Neural progenitor cell (in vitro differentiated cells): ENCODE measurements around the gene ADORA1. TPM values are rescaled to one million over a fixed set of nuclear protein-coding genes. Genes with fewer than 3 reads are reported as not detected.
A peak's percentile ranks its signal among the peaks of the same experiment; 100 is the strongest.

Source experiments
- DNase-seq: peaks from one replicate; pipeline ENCODE4 v3.0.0-alpha.2; 2016; ENCODE audit warnings: low spot score
- H2AFZ ChIP-seq: fragments of 200-600 bp; sonication (generic); replicated peaks from 2 replicates; pipeline ENCODE4 v1.6.1; 2016; ENCODE audit warnings: antibody characterized with exemption
- H3F3A ChIP-seq: fragments of 200-600 bp; sonication (generic); 2 replicates; pipeline ENCODE4 v1.6.1; 2016; ENCODE audit warnings: antibody characterized with exemption, low read depth
- H3K27ac ChIP-seq: fragments of 200-600 bp; sonication (generic); 2 replicates; pipeline ENCODE4 v1.5.1; 2016; ENCODE audit warnings: mild to moderate bottlenecking
- H3K27me3 ChIP-seq: fragments of 200-600 bp; sonication (generic); 2 replicates; pipeline ENCODE4 v1.6.1; 2016; ENCODE audit warnings: mild to moderate bottlenecking, moderate library complexity
- H3K36me3 ChIP-seq: fragments of 200-600 bp; sonication (generic); 2 replicates; pipeline ENCODE4 v1.5.1; 2016
- H3K4me1 ChIP-seq: fragments of 200-600 bp; sonication (generic); 2 replicates; pipeline ENCODE4 v1.6.1; 2016; ENCODE audit warnings: mixed run types
- H3K4me2 ChIP-seq: fragments of 200-600 bp; sonication (generic); 2 replicates; pipeline ENCODE4 v1.6.1; 2016
- H3K4me3 ChIP-seq: fragments of 200-600 bp; sonication (generic); 2 replicates; pipeline ENCODE4 v1.5.1; 2016
- H3K79me2 ChIP-seq: fragments of 200-600 bp; sonication (generic); 2 replicates; pipeline ENCODE4 v1.6.1; 2016; ENCODE audit warnings: low read depth
- H3K9ac ChIP-seq: fragments of 200-600 bp; sonication (generic); 2 replicates; pipeline ENCODE4 v1.6.1; 2016
- H3K9me3 ChIP-seq: fragments of 200-600 bp; sonication (generic); 2 replicates; pipeline ENCODE4 v1.5.1; 2016; ENCODE audit warnings: low read depth
- H4K20me1 ChIP-seq: fragments of 200-600 bp; sonication (generic); 2 replicates; pipeline ENCODE4 v1.6.1; 2016; ENCODE audit warnings: low read depth
- H3K27ac Mint-ChIP-seq: 3 replicates; pipeline ENCODE4 v1.8.0; 2021; ENCODE audit warnings: mixed read lengths
- H3K27me3 Mint-ChIP-seq: 2 replicates; pipeline ENCODE4 v1.8.0; 2022; ENCODE audit warnings: low read depth, mild to moderate bottlenecking, inconsistent platforms, moderate library complexity, mixed read lengths; ENCODE audit not compliant: insufficient read depth
- H3K36me3 Mint-ChIP-seq: 3 replicates; pipeline ENCODE4 v1.8.0; 2021; ENCODE audit warnings: mixed read lengths
- H3K4me1 Mint-ChIP-seq: 3 replicates; pipeline ENCODE4 v1.8.0; 2021; ENCODE audit warnings: mixed read lengths
- H3K4me3 Mint-ChIP-seq: 3 replicates; pipeline ENCODE4 v1.8.0; 2021; ENCODE audit warnings: mild to moderate bottlenecking, moderate library complexity, mixed read lengths
- H3K9me3 Mint-ChIP-seq: 3 replicates; pipeline ENCODE4 v1.8.0; 2020; ENCODE audit warnings: mixed read lengths
- EZH2 ChIP-seq: fragments of 200-600 bp; sonication (generic); IDR thresholded peaks from 2 replicates; pipeline ENCODE4 v1.6.1; 2017; ENCODE audit warnings: antibody characterized with exemption, mild to moderate bottlenecking, moderate library complexity
- EZH2phosphoT487 ChIP-seq: fragments of 200-600 bp; sonication (generic); IDR thresholded peaks from 2 replicates; pipeline ENCODE4 v1.6.1; 2017; ENCODE audit warnings: antibody characterized with exemption
- total RNA-seq: library from RNA; depleted of rRNA; stranded (reverse); fragments of >200 nt; gene quantifications from 2 replicates; pipeline ENCODE4 v1.2.3, GENCODE V29; 2015; ENCODE audit warnings: low replicate concordance
- TF ChIP-seq, protein P1 (sequence below): fragments of 200-600 bp; sonication (generic); IDR thresholded peaks from 2 replicates; pipeline ENCODE4 v1.5.1; 2017; ENCODE audit warnings: antibody characterized with exemption, mild to moderate bottlenecking

Gene ADORA1
- total RNA-seq, 1 donor from 2014 or later: 1.1 TPM

DNA sequence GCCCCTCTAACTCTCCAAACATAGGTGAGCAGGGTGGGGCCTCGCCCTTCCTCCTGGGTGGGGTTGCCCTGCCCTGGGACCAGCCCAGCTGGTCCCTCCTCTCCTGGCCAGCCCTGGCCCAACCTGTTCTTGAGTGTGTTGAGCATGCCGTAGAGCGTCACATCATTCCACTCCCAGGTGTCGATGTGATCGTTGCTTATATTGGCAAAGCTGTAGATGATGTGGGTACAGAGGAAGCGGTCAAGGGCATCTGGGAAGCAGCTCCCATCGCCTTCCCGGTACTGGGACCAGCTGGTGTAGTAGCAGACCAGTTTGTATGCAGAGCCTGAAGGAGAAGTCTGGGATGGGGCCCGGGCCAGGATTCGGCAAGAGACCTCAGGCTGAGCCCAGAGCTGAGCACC, 57.5 kb downstream of the ADORA1 start:
- Histone ChIP-seq H3K4me1 (peaks cover 43% of the 10 kb centered on the region), H3K4me3 (no peak overlapping the region), H3K36me3 (no peaks in the 10 kb centered on the region), H3K79me2 (no peaks in the 10 kb centered on the region), H3K27ac (no peak overlapping the region), H4K20me1 (no peaks in the 10 kb centered on the region), H3K9me3 (no peaks in the 10 kb centered on the region), H3K9ac (no peak overlapping the region), H3K27me3 (no peaks in the 10 kb centered on the region), H2AFZ (no peak overlapping the region), H3K4me2 (no peak overlapping the region), H3F3A (peaks cover 24% of the 10 kb centered on the region)
- DNase-seq: peak; percentile 17
- H3K36me3 Mint-ChIP-seq: no peaks in the 10 kb centered on the region
- H3K27ac Mint-ChIP-seq: no peak overlapping the region
- no peak overlapping the region for H3K4me3 Mint-ChIP-seq
- TF ChIP-seq, protein P1, sequence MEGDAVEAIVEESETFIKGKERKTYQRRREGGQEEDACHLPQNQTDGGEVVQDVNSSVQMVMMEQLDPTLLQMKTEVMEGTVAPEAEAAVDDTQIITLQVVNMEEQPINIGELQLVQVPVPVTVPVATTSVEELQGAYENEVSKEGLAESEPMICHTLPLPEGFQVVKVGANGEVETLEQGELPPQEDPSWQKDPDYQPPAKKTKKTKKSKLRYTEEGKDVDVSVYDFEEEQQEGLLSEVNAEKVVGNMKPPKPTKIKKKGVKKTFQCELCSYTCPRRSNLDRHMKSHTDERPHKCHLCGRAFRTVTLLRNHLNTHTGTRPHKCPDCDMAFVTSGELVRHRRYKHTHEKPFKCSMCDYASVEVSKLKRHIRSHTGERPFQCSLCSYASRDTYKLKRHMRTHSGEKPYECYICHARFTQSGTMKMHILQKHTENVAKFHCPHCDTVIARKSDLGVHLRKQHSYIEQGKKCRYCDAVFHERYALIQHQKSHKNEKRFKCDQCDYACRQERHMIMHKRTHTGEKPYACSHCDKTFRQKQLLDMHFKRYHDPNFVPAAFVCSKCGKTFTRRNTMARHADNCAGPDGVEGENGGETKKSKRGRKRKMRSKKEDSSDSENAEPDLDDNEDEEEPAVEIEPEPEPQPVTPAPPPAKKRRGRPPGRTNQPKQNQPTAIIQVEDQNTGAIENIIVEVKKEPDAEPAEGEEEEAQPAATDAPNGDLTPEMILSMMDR: no peak
- no peak for TF ChIP-seq EZH2phosphoT487
- TF ChIP-seq EZH2: no peak
- peaks cover 53% of the 10 kb centered on the region for H3K4me1 Mint-ChIP-seq
- peaks cover 8% of the 10 kb centered on the region for H3K27me3 Mint-ChIP-seq
- H3K9me3 Mint-ChIP-seq: no peaks in the 10 kb centered on the region

DNA sequence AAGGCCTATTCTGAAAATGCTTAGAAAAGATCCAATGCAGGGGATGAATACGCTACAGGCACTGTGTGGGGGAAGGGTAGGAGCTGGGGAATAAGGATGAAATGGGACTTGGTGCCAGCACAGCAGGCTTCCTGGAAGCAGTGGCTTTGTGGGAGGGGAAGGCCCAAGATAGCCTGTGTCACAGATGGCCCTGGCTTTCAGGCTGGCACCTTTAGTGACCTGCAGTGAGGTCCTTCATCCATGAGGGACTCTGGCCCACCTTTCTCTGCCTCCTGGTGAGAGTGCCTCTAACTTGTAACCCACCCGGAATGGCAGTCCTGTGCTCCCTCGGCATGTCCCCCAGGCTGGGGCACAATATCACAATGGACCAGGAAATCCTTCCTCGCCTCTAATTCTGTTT, 58.1 kb downstream of the ADORA1 start:
- Histone ChIP-seq H3K9me3 (no peaks in the 10 kb centered on the region), H3F3A (peaks cover 24% of the 10 kb centered on the region), H3K4me2 (peak overlapping the region; percentile 51), H3K4me3 (no peak overlapping the region), H3K27ac (no peak overlapping the region), H3K36me3 (no peaks in the 10 kb centered on the region), H3K79me2 (no peaks in the 10 kb centered on the region), H3K4me1 (peaks cover 40% of the 10 kb centered on the region), H3K9ac (no peak overlapping the region), H3K27me3 (no peaks in the 10 kb centered on the region), H4K20me1 (no peaks in the 10 kb centered on the region), H2AFZ (no peak overlapping the region)
- H3K4me1 Mint-ChIP-seq: peaks cover 53% of the 10 kb centered on the region
- DNase-seq: no peak
- H3K36me3 Mint-ChIP-seq: no peaks in the 10 kb centered on the region
- H3K4me3 Mint-ChIP-seq: no peak overlapping the region
- peak overlapping the region; percentile 62 for H3K27ac Mint-ChIP-seq
- TF ChIP-seq EZH2 (no peak), EZH2phosphoT487 (no peak)
- TF ChIP-seq, protein P1: no peak
- no peaks in the 10 kb centered on the region for H3K9me3 Mint-ChIP-seq
- peaks cover 8% of the 10 kb centered on the region for H3K27me3 Mint-ChIP-seq

DNA sequence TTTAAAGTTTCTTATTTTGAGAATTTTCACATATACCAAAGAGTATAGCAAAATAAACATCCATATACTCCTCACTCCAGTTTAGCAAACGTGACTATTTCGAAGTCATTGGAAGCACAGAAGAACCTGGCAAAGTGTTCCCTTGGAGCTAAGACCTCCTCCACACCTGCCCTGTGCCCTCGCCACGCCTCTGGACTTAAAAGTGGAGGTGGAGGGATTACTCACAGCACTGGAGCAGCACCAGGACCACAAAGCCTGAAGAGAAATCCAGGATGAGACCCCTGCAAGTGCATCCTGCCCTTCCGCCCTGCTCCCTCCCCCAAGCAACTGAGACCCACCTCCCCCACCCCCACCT, 58.5 kb downstream of the ADORA1 start:
- H3F3A ChIP-seq: peaks cover 24% of the 10 kb centered on the region
- H3K27ac Mint-ChIP-seq: peak overlapping the region; percentile 62
- H3K27me3 ChIP-seq: no peaks in the 10 kb centered on the region
- H3K27me3 Mint-ChIP-seq: peaks cover 7% of the 10 kb centered on the region
- H3K4me1 Mint-ChIP-seq: peaks cover 49% of the 10 kb centered on the region
- no peak overlapping the region for H2AFZ ChIP-seq
- no peaks in the 10 kb centered on the region for H4K20me1 ChIP-seq
- H3K4me1 ChIP-seq: peaks cover 40% of the 10 kb centered on the region
- DNase-seq: no peak
- peak overlapping the region; percentile 51 for H3K4me2 ChIP-seq
- no peaks in the 10 kb centered on the region for H3K9me3 Mint-ChIP-seq
- H3K79me2 ChIP-seq: no peaks in the 10 kb centered on the region
- H3K9me3 ChIP-seq: no peaks in the 10 kb centered on the region
- H3K36me3 Mint-ChIP-seq: no peaks in the 10 kb centered on the region
- TF ChIP-seq, protein P1: no peak
- TF ChIP-seq EZH2phosphoT487: no peak
- TF ChIP-seq EZH2: no peak
- no peak overlapping the region for H3K27ac ChIP-seq
- no peaks in the 10 kb centered on the region for H3K36me3 ChIP-seq
- H3K4me3 Mint-ChIP-seq: no peak overlapping the region
- H3K4me3 ChIP-seq: no peak overlapping the region
- no peak overlapping the region for H3K9ac ChIP-seq
